ENCODE measurements around the gene SPECC1.
A peak's percentile ranks its signal among the peaks of the same experiment; 100 is the strongest.

Gene SPECC1

GRCh38 chr17:20263595-20263994 lies 254.4 kb downstream of the SPECC1 start:
- DNase-seq (ENCODE audit: low read depth): peak; percentile 31
- TF ChIP-seq, protein P1, sequence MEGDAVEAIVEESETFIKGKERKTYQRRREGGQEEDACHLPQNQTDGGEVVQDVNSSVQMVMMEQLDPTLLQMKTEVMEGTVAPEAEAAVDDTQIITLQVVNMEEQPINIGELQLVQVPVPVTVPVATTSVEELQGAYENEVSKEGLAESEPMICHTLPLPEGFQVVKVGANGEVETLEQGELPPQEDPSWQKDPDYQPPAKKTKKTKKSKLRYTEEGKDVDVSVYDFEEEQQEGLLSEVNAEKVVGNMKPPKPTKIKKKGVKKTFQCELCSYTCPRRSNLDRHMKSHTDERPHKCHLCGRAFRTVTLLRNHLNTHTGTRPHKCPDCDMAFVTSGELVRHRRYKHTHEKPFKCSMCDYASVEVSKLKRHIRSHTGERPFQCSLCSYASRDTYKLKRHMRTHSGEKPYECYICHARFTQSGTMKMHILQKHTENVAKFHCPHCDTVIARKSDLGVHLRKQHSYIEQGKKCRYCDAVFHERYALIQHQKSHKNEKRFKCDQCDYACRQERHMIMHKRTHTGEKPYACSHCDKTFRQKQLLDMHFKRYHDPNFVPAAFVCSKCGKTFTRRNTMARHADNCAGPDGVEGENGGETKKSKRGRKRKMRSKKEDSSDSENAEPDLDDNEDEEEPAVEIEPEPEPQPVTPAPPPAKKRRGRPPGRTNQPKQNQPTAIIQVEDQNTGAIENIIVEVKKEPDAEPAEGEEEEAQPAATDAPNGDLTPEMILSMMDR (IDR thresholded peaks at IDR 0.05; ENCODE audit: low read length, missing control alignments): no peak
- H3K4me3 ChIP-seq (replicated peaks; ENCODE audit: low read depth, low read length): no peak overlapping the region

DNA sequence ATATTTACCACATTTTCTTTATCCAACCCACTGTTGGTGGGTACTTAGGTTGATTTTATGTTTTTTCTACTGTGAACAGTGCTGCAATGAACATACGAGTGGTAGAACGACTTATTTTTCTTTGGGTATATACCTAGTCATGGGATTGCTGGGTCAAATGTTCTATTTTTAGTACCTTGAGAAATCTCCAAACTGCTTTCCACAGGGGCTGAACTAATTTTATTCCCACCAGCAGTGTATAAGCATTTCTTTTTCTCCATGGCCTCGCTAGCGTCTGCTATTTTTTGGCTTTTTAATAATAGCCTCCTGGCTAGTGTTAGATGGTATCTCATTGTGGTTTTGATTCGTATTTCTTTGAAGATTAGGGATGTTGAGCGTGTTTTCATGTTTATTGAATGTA lies 255.8 kb downstream of the SPECC1 start:
- no peak overlapping the region for H3K4me3 ChIP-seq (replicated peaks; ENCODE audit: low read depth, low read length)
- TF ChIP-seq, protein P1 (IDR thresholded peaks at IDR 0.05; ENCODE audit: low read length, missing control alignments): no peak
- no peak for DNase-seq (ENCODE audit: low read depth)

GRCh38 chr17:20266806-20267458 lies 257.8 kb downstream of the SPECC1 start:
- no peak overlapping the region for H3K4me3 ChIP-seq (replicated peaks; ENCODE audit: low read depth, low read length)
- peak; percentile 22 for DNase-seq (ENCODE audit: low read depth)
- TF ChIP-seq, protein P1 (IDR thresholded peaks at IDR 0.05; ENCODE audit: low read length, missing control alignments): no peak

DNA sequence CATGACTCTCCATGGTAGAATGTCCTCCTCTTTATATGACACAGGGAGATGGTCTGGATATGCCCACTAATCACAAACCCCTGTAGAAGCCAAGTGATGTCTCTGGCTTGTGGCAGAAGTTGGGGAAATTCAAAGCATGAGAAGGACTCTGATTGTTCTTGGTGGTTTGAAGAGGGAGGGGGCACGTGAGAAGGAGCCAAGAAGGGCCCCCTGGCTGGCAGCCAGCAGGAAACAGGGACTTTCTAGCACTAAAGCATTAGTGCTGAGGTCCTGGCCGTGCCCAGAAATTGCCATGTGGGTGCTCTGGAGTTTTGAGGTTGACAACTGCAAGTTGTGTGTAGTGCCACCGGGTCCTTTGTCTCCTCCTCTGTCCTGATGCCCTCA lies 258.3 kb downstream of the SPECC1 start:
- DNase-seq (ENCODE audit: low read depth): peak; percentile 4
- H3K4me3 ChIP-seq (replicated peaks; ENCODE audit: low read depth, low read length): no peak overlapping the region
- TF ChIP-seq, protein P1 (IDR thresholded peaks at IDR 0.05; ENCODE audit: low read length, missing control alignments): no peak

- TF ChIP-seq, protein P1 (IDR thresholded peaks at IDR 0.05; ENCODE audit: low read length, missing control alignments): no peak
- DNase-seq (ENCODE audit: low read depth): no peak
- no peak overlapping the region for H3K4me3 ChIP-seq (replicated peaks; ENCODE audit: low read depth, low read length)
Measured at GRCh38 chr17:20270369-20270768, 261.2 kb downstream of the SPECC1 start.

DNA sequence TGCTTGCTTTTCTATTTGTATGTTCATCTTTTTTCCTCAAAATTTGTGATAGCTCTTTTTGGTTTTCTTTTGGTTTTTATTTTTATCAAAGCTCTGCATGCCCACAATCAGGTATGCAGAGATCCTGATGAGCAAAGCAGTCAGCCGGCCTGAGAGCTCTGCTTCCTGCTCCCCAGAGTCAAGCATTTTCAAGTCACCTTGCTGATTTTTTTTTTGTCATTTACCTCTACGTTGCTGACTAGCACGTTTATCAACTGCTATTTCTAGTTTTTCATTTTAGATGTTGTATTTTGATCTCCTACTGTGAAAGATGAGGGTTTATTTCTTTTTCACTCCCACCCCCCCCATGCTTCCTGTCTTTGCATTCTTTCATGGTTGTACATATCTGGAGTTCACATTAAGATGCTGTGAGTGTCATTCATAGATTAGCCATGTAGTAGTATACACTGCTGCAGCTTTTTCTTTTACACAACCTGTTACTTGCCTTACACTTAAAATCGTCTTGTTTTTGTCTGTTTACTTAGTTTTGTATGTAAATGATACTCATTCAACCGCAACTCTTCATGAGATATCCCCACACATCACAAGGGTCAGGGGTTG lies 262.0 kb downstream of the SPECC1 start:
- TF ChIP-seq, protein P1 (IDR thresholded peaks at IDR 0.05; ENCODE audit: low read length, missing control alignments): no peak
- no peak overlapping the region for H3K4me3 ChIP-seq (replicated peaks; ENCODE audit: low read depth, low read length)
- DNase-seq (ENCODE audit: low read depth): no peak

Measured in fibroblast of pulmonary artery (primary cell).